Erythroblast (primary cell): ENCODE data around the gene IQSEC1.

Experiments used
- GATA1 ChIP-seq: IDR thresholded peaks from 2 replicates; pipeline ENCODE4 v1.6.1; 2011; ENCODE audit warnings: low read depth, mild to moderate bottlenecking, control low read depth, low read length, moderate library complexity
- POLR2A ChIP-seq: IDR thresholded peaks from 2 replicates; pipeline ENCODE4 v1.6.1; 2011; ENCODE audit warnings: mild to moderate bottlenecking, low read length

- TF ChIP-seq POLR2A (no peak), GATA1 (no peak)
These were observed 180.4 kb downstream of the IQSEC1 start for GRCh38 chr3:12892840-12893189.
